Mesenteric fat pad (tissue), 1 donor: ENCODE results near the gene KRTAP20-4. TPM values are rescaled to one million over a fixed set of nuclear protein-coding genes. Genes with fewer than 3 reads are reported as not detected.

Experiments used
- DNase-seq: peaks from one replicate; pipeline ENCODE4 v3.0.0-alpha.2; 2020; ENCODE audit warnings: low spot score
- total RNA-seq: library from RNA; stranded (reverse); fragmentation: NEBNext Ultra II Directional; extraction: Animal tissue kit (Norgen Biotek cat#: 25700); gene quantifications from one replicate; pipeline ENCODE4 v1.2.1, GENCODE V29; 2021
- donor health status: DM: yes; HTN: yes; CAD: no.

KRTAP20-4 gene
- total RNA-seq, 1 donor from 2014 or later, result not detected

DNA sequence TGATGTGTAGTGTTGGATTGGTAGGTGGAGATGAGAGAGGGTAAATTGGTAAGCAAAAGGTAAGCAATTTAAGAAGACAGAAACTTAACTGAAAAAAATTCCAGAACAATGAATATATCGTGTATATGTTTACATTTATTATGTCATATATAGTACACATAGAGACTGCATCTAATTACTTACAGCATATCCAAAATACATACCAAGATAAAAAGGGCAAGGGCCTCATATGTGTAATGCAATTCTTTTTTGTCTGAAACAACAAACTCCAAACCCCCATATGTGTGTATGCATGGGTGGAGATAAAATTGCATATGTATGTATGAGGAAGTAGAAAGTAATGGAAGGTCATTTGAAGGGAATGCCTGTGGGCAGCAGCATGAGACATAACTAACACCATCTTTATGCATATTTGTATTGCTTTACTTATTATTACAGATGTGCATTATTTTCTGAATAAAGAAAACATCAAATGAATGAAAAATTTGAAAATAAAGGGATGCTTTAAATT lies 26.5 kb downstream of the KRTAP20-4 start:
- DNase-seq, result no peak

DNA sequence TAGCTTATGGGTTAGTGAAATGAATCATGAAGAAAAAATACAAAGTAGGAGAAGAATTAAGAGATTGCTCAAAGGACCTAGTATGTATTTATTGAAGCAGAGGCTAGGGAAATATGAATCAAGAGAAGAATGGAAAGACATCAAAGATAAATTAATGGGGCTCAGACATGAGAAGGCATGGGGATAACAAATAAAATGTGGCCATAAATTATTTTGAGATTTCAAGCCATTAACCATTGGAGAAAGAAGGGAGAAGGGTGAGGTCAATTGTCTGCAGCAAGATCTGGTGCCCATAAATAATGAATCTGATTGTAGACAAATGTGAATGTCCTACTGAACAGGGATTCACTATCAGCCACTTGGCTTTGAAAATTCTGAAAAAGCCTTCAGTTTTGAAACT lies 32.5 kb downstream of the KRTAP20-4 start:
- no peak for DNase-seq

DNA sequence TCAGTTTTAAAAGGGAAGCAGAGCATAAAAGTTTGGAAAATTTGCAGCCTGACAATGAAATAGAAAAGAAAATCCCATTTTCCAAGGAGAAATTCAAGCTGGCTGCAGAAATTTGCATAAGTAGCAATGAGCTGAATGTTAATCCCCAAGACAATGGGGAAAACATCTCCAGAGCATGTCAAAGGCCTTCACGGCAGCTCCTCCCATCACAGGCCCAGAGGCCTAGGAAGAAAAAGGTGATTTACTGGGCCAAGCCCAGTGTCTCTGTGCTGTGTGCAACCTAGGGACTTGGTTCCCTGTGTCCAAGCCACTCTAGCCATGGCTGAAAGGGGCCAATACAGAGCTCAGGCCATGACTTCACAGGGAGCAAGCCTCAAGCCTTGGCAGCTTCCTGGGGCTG lies 48.3 kb downstream of the KRTAP20-4 start:
- no peak for DNase-seq

Other genes with a start within 250 kb of the KRTAP20-4 start
- not detected for gene KRTAP13-2, start 248.4 kb upstream of the KRTAP20-4 start, total RNA-seq
- not detected for gene KRTAP13-1, start 224.6 kb upstream of the KRTAP20-4 start, total RNA-seq
- not detected for gene KRTAP13-3, start 194.7 kb upstream of the KRTAP20-4 start, total RNA-seq
- not detected for gene KRTAP13-4, start 190.4 kb upstream of the KRTAP20-4 start, total RNA-seq
- not detected for gene KRTAP15-1, start 180.4 kb upstream of the KRTAP20-4 start, total RNA-seq
- gene KRTAP19-1, start 140.3 kb upstream of the KRTAP20-4 start, total RNA-seq, result not detected
- not detected for gene KRTAP19-2, start 133.2 kb upstream of the KRTAP20-4 start, total RNA-seq
- not detected for gene KRTAP19-3, start 128.6 kb upstream of the KRTAP20-4 start, total RNA-seq
- gene KRTAP19-4, start 123.5 kb upstream of the KRTAP20-4 start, total RNA-seq, result not detected
- not detected for gene KRTAP19-5, start 118.5 kb upstream of the KRTAP20-4 start, total RNA-seq
- gene KRTAP19-6, start 78.8 kb upstream of the KRTAP20-4 start, total RNA-seq, result not detected
- not detected for gene KRTAP19-7, start 59.3 kb upstream of the KRTAP20-4 start, total RNA-seq
- not detected for gene KRTAP22-2, start 30.2 kb upstream of the KRTAP20-4 start, total RNA-seq
- not detected for gene KRTAP6-3, start 28.2 kb upstream of the KRTAP20-4 start, total RNA-seq
- gene KRTAP6-2, start 21.7 kb upstream of the KRTAP20-4 start, total RNA-seq, result not detected
- gene KRTAP22-1, start 19.5 kb upstream of the KRTAP20-4 start, total RNA-seq, result not detected
- gene KRTAP6-1, start 6.7 kb upstream of the KRTAP20-4 start, total RNA-seq, result not detected
- gene KRTAP20-1, start 4.2 kb upstream of the KRTAP20-4 start, total RNA-seq, result not detected
- not detected for gene KRTAP20-2, start 14.6 kb downstream of the KRTAP20-4 start, total RNA-seq
- not detected for gene KRTAP20-3, start 22.2 kb downstream of the KRTAP20-4 start, total RNA-seq
- gene KRTAP21-3, start 98.2 kb downstream of the KRTAP20-4 start, total RNA-seq, result not detected
- not detected for gene KRTAP21-2, start 126.6 kb downstream of the KRTAP20-4 start, total RNA-seq
- not detected for gene KRTAP21-1, start 134.8 kb downstream of the KRTAP20-4 start, total RNA-seq
- not detected for gene KRTAP8-1, start 192.6 kb downstream of the KRTAP20-4 start, total RNA-seq
- not detected for gene KRTAP7-1, start 209.1 kb downstream of the KRTAP20-4 start, total RNA-seq